Hepatocyte (in vitro differentiated cells): ENCODE data around the gene FABP1.

Source experiments
- EZH2phosphoT487 ChIP-seq: fragments of 200-600 bp; sonication (generic); IDR thresholded peaks from one replicate; pipeline ENCODE4 v1.6.1; 2018; ENCODE audit warnings: antibody characterized with exemption, mild to moderate bottlenecking, low read depth, moderate library complexity; ENCODE audit not compliant: unreplicated experiment, severe bottlenecking
- TF ChIP-seq, protein P1 (sequence below): fragments of 200-600 bp; sonication (generic); IDR thresholded peaks from 2 replicates; pipeline ENCODE4 v1.5.1; 2016; ENCODE audit warnings: antibody characterized with exemption, mild to moderate bottlenecking; ENCODE audit not compliant: poor library complexity

DNA sequence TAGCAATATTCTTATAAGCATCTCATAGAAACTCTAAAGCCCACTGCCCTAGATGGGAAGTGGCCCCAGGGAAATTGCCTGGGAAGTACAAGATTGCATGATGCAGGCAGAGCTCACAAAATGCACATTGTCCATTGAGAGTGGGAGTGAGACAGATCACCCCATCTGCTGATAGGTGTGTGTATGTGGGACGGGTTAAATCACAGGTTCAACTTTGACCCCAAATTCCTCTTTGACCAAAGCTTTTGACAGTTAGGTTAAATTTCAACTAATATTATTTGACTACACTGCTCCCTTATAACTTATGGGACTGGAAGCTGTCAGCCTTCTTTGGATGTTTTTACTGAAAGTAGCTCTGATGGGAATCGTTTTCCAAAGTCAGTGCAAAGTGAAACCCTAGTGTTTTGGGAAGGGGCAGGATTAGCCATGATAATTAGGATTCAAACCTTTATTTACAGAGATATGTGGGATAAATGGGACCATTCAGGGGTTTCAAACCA lies 11.4 kb upstream of the FABP1 start:
- TF ChIP-seq, protein P1, sequence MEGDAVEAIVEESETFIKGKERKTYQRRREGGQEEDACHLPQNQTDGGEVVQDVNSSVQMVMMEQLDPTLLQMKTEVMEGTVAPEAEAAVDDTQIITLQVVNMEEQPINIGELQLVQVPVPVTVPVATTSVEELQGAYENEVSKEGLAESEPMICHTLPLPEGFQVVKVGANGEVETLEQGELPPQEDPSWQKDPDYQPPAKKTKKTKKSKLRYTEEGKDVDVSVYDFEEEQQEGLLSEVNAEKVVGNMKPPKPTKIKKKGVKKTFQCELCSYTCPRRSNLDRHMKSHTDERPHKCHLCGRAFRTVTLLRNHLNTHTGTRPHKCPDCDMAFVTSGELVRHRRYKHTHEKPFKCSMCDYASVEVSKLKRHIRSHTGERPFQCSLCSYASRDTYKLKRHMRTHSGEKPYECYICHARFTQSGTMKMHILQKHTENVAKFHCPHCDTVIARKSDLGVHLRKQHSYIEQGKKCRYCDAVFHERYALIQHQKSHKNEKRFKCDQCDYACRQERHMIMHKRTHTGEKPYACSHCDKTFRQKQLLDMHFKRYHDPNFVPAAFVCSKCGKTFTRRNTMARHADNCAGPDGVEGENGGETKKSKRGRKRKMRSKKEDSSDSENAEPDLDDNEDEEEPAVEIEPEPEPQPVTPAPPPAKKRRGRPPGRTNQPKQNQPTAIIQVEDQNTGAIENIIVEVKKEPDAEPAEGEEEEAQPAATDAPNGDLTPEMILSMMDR = no peak
- TF ChIP-seq EZH2phosphoT487 = no peak
